AG04449 (cell line): Measurements from ENCODE around the gene IL6R.
A peak's percentile ranks its signal among the peaks of the same experiment; 100 is the strongest.
"Not testable (repeated sequence)": the region's sequence is repeated elsewhere in the genome, so short reads cannot be mapped to it uniquely, and the experiment has no call there.

Source experiments
- CTCF ChIA-PET: fragments of 350-600 bp; formaldehyde crosslinking; extraction: SDS; loops from one replicate; lab custom pipeline; 2021; ENCODE audit warnings: antibody characterized with exemption; lab: Yijun Ruan, JAX
- POLR2A ChIA-PET: fragments of 400-600, 350-600 bp; formaldehyde crosslinking; extraction: SDS; loops from one replicate; lab custom pipeline; 2020; ENCODE audit warnings: antibody characterized with exemption, inconsistent platforms; lab: Yijun Ruan, JAX
- DNase-seq: peaks from one replicate; pipeline ENCODE4 v3.0.0-alpha.2; 2010; ENCODE audit warnings: low read depth, low spot score
- H3K4me3 ChIP-seq: 2 replicates; pipeline ENCODE4 v1.5.1; 2011; ENCODE audit warnings: low read depth, mild to moderate bottlenecking, control low read depth, low read length
- CTCF ChIP-seq: IDR thresholded peaks from one replicate; pipeline ENCODE4 v1.5.1; 2011; ENCODE audit warnings: mild to moderate bottlenecking, moderate library complexity, low read length, control low read depth, inconsistent platforms; ENCODE audit not compliant: insufficient read depth; ENCODE audit errors: missing control alignments

Gene IL6R

DNA sequence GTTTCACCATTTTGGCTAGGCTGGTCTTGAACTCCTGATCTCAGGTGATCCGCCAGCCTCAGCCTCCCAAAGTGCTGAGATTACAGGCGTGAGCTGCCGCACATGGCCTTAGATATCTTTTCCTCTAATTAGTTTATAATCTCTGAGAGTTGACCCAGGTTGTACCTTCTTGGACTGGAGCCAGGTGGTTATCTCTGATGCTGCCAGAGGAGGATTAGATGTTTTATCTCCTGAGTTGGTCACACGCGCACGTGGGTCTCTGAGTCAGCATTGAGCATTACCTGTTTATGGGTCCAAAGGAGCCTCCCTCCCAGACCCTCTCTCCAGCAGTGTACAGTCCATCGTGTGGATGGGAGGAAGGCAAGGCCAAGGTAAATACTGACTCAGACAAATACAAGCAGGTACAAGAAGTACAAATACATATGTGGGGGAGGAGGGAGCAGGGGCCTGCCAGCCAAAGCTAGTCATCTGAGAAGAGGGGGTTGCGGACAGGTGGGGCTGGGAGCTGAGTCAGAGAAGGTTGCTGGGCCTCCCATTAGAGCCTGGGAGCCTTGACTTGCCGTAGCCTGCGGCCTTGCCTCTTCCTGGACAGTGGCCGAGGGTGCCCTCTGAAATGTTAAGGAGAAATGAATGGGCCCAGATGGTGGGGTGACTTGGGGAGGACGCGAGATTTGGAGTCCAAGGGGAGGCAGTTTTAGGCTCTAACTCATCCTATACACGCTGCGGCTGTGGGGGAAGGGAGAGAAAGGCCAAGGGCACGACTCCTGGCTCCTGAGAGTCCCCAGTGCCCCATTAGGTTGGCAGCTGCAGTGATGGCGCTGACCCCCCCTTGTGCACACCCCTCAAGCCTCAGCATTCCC is 13.1 kb downstream of the IL6R start:
- ChIA-PET POLR2A (no interaction called here), CTCF (interaction anchor here (1.2 to 2.3 kb wide), 3 partner anchors 12 to 83 kb away, joined by 5 to 12 read pairs (median 10); no protein-coding TSS in a partner anchor)
- H3K4me3 ChIP-seq: no peak overlapping the region
- DNase-seq: no peak
- no peak for TF ChIP-seq CTCF

DNA sequence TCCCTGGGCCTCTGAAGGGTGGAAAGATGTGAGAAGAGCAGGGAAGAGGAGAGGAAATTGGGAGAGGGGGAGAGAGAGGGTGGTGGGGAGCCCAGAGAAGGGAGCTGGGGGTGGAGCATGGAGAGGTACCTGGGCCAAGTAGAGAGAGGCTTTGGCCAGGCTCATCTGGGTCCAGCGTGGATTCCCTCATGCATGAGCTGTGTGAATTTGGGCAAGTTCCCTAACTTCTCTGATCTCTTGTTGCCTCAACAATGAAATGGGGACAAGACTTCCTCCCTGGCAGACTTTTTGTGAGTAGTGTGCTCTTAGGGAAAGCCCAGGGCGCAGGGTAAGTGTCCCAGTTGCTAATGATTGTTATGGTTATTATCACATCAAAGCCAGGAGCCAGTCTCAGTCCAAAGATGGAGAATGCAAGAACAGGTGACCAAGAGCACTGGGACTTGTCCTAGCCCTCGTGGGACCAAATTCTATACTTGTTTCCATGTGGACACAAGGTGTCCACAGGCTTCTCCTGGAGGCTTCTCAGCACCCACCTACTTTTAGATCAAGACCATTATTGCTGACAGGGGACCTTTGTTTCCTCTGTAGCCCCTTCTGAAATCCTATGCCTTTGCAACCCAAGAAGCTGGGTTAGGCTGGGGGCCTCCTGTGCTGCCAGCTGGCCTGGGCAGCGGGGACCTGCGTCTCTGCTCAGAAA is 13.9 kb downstream of the IL6R start:
- ChIA-PET CTCF (interaction anchor here (0.9 to 2.3 kb wide), 9 partner anchors 7 to 95 kb away, joined by 3 to 12 read pairs (median 5); no protein-coding TSS in a partner anchor), POLR2A (interaction anchor here (1.5 kb wide), 1 partner anchor 13 kb away, joined by 6 read pairs; no protein-coding TSS in a partner anchor)
- TF ChIP-seq CTCF: no peak
- DNase-seq: no peak
- H3K4me3 ChIP-seq: no peak overlapping the region

- TF ChIP-seq CTCF: no peak
- H3K4me3 ChIP-seq: peak overlapping the region; percentile 38
- ChIA-PET CTCF (interaction anchor here (0.7 to 2.3 kb wide), 12 partner anchors 8 to 96 kb away, joined by 3 to 12 read pairs (median 4); no protein-coding TSS in a partner anchor), POLR2A (interaction anchor here (0.9 to 1.5 kb wide), 2 partner anchors 12 to 14 kb away, joined by 4 to 6 read pairs; no protein-coding TSS in a partner anchor)
- DNase-seq: peak; percentile 92
These were observed 14.8 kb downstream of the IL6R start for GRCh38 chr1:154419620-154420571.

DNA sequence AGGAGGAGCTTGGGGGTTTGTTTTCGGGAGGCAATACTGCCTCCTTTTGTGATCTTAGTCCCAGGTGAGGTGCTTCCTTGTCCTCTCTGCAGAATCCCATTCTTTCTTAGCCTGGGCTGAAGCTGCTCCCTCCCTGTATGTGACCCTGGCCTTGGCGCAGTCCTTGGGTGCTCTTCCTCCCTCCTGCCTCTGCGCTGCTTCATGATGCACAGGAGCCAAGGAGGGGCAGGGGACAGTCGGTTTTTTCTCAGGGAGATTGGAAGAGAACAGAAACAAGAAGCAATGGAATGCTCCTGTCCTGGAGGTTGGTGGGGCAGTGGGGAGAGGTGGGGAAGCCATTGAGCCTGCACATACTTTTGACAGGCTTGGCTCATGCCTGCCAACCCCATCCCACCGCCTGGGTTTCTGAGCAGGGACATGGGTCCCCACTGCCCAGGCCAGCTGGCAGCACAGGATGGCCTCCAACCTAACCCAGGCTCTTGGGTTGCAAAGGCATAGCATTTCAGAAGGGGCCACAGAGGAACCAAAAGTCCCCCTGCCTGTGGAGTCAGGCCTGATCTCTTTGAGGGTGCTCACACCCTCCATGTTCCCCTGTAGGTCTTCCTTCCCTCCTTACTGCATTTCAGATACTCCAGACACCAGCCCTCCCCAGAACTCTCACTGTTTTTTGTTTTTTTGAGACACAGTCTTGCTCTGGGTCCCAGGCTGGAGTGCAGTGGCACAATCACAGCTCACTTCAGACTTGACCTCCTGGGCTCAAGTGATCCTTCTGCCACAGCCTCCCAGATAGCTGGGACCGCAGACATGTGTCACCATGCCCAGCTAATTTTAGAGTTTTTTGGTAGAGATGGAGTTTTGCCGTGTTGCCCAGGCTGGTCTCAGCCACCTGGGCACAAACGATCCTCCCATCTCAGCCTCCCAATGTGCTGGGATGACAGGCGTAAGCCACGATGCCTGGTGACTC is 16.1 kb downstream of the IL6R start:
- ChIA-PET POLR2A (no interaction called here), CTCF (interaction anchor here (0.7 to 2.3 kb wide), 5 partner anchors 9 to 86 kb away, joined by 3 to 12 read pairs (median 3); no protein-coding TSS in a partner anchor)
- DNase-seq: no peak
- no peak overlapping the region for H3K4me3 ChIP-seq
- TF ChIP-seq CTCF: no peak

GRCh38 chr1:154422049-154422448 is 16.9 kb downstream of the IL6R start:
- H3K4me3 ChIP-seq, POLR2A ChIA-PET, DNase-seq: not testable (repeated sequence)
- CTCF ChIA-PET: interaction anchor here (0.7 kb wide), 1 partner anchor 87 kb away, joined by 3 read pairs; no protein-coding TSS in a partner anchor
